Stimulated activated CD8-positive, alpha-beta memory T cell treated with anti-CD3 and anti-CD28 coated beads, Interleukin-15, amount 100 ng/mL, for 48 hours (primary cell): ENCODE data around the gene RAB34.
A peak's percentile ranks its signal among the peaks of the same experiment; 100 is the strongest.
"Not testable (repeated sequence)": the region's sequence is repeated elsewhere in the genome, so short reads cannot be mapped to it uniquely, and the experiment has no call there.

Source experiments
- DNase-seq, 2 donors: peaks; one replicate each; pipeline ENCODE4 v3.0.0-alpha.2; 2020; ENCODE audit warnings: low read depth in 2 of 2

The RAB34 gene

DNA sequence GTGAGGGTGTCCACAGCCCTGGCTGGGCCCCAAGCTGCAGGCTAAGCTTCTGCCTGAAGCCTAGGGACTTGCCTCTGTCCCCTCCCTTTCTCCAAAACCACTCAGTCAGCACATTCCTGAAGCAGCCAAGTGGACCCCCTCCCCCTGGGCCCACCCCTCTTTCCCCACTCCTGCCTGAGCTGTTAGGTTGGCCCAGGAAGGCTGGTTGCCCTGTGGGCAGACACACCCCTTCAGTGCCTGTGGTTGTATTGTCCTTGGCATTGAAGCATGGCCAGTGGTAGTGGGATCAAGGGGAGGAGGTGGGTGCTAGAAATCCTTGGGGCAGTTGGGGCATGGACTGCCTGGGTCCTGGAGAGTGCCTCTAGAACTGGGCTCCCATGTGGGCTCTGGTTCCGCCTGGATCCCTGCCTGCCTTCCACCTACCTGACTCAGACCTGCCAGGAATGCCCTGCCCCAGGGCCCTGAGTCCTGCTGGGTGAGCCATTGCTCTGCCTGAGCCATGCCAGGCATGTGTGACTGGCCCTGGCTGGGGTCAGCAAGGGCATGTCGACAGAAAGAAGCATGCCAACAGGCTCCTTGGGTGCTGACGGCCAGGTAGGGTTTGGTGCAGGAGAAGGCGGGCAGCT is 28.2 kb upstream of the RAB34 start:
- no peak for DNase-seq

DNA sequence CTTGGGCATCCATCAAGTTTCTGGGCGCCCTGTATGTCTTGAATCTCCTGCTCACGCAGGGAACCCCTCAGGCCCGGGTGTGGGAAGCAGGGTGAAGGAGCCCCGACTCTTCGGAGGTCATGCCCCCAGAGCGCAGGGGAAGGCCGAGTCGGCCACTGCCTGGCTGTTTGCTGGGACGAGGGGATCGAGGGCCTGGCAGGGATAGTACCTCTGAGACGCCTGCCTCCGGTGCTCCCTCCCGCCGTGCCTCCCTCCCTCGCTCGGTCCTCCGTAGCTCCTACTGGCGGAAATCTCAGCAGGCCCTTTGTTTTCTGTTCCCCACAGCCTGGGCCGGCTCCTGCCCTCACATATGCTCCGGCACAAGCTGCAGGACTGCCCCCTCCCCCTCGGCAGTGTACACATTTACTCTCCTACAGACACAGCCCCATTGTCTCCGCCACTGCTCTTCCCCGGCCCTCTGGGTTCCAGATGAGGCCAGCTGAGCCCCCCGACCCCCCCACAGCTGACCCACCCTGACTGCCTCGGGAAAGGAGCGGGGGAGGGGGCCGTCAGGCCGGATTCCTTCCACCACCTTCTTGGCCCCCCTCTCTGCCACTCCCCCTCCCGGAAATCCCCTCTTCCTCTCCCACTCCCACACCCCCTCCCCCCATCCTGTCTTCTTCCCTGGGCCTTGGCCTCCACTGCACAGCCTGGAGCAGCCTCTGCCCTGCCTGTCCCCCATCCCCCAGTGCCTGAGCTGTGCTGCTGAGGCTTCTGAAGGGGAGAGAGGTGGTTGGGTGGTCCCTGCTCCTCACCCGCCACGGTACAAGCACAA is 27.5 kb upstream of the RAB34 start:
- DNase-seq, result peak in 1 of 2 donors; percentile 28

DNA sequence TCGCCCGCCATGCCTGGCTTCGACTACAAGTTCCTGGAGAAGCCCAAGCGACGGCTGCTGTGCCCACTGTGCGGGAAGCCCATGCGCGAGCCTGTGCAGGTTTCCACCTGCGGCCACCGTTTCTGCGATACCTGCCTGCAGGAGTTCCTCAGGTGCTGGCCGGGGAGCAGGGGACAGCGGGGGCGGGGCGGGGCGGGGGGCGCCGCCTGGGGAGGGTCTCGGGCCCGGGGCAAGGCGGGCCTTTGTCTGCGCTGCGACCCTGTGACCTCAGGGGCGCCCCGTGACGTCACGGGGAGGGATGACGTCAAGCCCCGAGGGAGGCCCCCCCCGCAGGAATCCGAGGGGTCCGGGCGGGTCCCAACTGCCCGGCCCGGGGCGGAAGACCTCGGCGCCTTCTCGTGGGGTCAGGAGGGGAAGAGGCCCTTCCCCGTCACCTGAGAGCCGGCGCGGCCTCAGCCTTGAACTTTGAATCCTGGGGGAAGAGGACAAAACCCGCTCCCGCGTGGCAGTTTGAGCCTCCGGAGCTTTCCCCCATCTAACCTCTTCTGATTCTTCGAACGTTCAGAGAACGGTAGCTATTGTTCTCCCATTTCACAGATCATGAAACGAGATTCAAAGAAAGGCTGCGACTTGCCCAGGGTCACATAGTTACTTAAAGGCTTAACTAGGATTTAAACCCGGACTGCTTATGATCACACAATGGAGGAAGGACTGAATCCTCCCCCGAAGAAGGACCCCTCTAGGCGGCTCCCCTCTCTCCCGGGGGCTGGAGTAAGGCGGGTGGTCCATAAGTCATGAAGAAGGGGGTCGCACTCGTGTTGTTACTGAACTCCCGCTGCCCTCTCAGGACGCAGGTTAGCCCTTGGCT is 26.7 kb upstream of the RAB34 start:
- peak; percentile 52 to 60 for DNase-seq

DNA sequence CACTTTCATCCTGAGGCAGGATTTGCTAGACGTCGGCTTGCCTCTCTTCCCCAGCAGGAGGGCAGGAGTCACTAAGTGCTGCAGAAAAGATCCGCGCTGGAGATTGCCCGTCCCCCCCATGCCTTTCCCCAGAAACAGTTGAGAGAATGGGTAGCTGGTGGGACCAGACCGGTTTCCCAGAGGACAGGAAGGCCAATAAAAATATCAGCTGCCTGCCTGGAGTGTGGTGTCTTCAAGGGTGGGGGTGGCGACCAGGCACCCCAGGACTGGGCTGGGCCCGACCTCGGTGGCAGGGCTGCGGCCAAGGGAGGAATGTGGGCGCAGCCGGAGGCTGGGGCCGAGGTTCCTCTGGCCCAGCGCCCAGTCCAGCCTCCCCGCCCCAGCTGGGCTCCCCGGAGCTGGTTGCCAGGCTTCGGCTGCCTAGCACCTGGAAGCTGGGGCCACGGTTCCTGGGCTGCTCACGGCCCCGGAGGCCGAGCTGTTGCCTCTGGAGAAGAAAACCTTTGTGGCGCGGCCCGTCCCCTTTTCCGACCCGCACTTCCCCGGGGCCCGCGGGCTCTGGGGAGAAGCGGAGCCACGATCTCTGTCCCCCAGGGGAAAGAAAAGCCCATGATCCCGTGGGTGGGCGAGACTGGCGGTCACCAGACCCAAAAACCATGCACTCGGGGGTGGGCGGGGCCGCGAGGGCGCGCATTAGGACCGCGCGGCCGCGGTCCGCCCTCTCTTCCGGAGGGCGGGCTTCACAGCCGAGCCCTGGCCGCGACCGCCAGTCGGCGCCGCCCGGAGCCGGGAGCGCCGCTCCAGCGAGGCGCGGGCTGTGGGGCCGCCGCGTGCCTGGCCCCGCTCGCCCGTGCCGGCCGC is 25.8 kb upstream of the RAB34 start, which contains the start of gene TRAF4:
TRAF4 (plus strand) TSS at position 769 of the 861 bp plus-strand sequence. CDS start 102 bp downstream, outside the sequence.
- peak; percentile 76 to 77 for DNase-seq

DNA sequence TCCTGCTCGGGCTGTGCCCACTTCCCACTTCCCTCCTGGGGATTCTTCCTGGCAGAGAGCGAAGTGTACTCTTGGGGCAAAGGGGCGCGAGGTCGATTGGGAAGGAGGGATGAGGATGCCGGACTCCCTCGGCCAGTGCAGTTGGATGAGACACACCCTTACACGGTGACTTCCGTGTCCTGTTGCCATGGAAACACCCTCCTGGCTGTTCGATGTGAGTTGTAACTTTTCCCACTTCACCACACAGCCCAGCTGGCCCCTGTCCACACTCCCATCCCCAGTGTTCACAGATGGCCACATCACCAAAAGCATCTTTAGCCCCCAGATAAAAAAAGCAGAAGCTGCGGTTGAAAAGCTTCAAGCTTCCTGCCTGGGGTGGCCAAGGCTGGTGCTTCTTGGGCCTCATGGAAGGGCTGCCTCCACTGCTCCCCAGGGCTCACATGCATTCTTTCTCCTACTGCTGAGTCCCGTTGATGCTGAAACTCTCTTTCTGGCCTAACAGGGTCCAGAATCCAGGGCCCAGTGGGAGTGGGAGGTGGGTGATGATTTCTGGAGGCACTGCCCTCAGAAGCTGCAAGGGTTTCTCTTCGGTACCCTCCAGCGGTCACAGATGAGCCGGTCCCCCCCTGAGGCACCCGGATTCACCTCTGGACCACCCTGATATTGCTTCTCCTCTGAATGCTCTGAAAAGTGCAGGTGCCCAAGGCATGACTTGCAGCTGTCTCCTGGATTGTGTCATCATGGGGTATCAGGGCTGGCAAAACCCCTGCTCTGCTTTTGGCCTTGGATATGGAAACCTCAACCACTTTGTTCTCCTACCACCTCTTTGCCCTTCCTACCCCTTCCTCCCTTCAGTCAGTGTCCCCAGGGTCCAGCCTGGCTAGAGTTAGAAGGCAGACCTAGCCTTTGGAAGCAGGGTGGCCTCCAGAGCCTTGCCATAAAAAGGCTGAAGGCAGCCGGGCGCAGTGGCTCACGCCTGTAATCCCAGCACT is 24.0 kb upstream of the RAB34 start:
- no peak for DNase-seq

DNA sequence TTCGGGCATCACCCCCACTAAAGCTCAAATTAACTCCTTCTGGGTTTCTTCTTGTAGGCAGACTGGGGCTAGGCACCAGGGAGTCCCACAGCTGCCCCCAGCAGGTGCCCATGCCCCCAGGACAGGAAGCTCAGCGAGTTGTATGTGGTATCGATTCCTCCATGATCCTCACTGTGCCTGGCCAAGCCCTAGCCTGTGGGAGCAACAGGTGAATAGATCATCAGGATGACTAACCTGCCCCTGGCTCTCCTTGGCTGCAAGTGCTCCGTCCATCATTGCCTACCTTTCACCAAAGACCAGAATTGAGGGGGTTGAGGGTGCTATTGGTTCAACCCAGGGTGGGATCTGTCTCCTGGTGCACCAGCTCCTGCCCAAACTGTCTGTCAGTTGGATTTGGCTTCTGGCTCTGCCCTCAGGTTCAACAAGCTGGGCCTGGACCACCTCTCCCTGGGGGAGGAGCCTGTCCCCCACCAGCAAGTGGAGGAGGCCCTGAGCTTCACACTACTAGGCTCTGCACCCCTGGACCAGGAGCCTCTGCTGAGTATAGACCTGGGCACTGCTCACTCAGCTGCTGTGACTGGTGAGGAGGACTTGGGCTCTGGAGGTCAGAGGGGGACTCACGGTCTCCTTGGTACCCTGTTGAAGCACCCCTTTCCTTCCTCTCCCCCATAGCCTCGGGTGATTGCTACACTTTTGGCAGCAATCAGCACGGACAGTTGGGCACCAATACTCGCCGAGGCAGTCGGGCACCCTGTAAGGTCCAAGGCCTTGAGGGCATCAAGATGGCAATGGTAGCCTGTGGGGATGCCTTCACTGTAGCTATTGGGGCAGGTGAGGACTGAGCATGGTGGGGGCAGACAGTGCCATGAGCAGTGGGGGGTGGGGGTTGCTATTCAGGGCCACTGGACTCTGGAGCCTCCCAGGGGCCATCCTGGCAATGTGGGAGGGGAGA is 23.0 kb upstream of the RAB34 start:
- DNase-seq, result no peak

DNA sequence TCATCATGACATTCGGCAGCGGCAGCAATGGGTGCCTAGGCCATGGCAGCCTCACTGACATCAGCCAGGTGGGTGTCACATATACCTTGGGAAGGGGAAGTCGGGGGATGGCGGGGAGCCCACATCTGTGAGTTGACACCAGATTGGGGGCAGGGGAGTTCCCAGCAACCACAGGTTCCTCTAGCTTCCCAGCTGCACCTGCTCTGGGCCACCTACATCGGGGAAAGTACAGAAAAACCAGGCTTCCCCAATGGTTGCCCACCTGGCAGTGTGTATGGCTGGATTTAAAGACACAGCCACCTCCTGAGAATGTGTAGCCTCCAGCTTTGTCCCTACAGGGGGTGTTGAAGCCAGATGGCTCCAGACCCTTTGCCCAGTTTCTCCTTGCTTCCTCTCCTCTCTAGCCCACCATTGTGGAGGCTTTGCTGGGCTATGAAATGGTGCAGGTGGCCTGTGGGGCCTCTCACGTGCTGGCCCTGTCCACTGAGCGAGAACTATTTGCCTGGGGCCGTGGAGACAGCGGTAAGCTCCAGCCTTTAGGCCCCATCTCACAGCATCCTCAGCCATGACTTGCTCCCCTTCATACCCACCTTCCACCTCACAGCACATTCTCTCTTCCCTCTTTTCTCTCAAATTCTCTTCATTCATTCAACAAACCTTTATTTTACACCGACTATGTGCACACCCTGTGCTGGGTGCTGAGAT is 21.2 kb upstream of the RAB34 start:
- peak in 1 of 2 donors; percentile 59 for DNase-seq

DNA sequence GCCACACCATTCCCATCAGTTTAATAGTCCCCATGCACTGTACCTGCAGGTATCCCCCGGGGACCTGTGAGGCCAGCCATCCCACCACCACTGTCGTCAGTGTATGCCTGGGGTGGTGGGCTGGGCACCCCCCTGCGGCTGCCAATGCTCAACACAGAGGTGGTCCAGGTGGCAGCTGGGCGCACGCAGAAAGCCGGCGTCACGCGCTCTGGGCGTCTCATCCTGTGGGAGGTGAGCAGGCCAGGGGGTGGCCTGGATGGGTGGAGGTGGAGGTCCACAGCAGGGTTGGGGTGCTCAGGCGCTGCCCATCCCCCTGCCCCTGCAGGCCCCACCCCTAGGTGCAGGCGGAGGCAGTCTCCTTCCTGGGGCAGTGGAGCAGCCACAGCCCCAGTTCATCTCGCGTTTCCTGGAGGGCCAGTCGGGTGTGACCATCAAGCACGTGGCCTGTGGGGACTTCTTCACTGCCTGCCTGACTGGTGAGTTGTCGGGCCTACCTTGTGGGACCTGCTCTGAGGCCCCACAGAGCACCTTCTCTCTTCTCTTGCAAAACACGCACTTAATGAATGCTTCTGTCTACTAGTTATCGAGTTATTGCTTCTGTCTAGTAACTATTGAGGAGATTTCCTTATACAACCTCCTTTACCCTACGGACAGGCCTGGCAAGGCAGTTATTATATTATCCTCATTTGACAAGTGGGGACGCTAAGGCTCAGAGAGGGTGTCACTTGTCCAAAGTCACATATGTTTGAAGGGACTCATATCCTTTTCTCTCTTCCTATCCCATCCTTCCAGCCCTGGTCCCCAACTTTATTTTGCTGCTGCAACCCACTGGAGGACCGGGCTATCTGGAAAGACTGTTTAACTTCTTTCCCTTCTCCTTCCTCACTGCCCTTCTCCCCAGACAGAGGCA is 20.4 kb upstream of the RAB34 start:
- DNase-seq, result no peak

DNA sequence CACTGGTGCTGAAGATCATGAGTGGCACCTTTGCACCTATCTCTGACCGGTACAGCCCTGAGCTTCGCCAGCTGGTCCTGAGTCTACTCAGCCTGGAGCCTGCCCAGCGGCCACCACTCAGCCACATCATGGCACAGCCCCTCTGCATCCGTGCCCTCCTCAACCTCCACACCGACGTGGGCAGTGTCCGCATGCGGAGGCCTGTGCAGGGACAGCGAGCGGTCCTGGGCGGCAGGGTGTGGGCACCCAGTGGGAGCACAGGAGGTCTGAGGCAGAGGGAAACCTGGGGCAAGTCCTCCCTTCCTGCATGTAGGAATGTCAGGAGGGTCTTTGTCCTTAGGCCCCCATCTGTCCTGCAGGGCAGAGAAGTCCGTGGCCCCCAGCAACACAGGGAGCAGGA is 19.6 kb upstream of the RAB34 start:
- DNase-seq, result no peak

DNA sequence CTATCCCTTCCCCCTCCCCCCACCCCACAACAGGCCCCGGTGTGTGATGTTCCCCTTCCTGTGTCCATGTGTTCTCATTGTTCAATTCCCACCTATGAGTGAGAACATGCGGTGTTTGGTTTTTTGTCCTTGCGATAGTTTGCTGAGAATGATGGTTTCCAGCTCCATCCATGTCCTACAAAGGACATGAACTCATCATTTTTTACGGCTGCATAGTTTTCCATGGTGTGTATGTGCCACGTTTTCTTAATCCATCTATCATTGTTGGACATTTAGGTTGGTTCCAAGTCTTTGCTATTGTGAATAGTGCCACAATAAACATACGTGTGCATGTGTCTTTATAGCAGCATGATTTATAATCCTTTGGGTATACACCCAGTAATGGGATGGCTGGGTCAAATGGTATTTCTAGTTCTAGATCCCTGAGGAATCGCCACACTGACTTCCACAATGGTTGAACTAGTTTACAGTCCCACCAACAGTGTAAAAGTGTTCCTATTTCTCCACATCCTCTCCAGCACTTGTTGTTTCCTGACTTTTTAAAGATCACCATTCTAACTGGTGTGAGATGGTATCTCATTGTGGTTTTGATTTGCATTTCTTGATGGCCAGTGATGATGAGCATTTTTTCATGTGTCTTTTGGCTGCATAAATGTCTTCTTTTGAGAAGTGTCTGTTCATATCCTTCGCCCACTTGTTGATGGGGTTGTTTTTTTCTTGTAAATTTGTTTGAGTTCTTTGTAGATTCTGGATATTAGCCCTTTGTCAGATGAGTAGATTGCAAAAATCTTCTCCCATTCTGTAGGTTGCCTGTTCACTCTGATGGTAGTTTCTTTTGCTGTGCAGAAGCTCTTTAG is 18.5 kb upstream of the RAB34 start:
- not testable (repeated sequence) for DNase-seq

DNA sequence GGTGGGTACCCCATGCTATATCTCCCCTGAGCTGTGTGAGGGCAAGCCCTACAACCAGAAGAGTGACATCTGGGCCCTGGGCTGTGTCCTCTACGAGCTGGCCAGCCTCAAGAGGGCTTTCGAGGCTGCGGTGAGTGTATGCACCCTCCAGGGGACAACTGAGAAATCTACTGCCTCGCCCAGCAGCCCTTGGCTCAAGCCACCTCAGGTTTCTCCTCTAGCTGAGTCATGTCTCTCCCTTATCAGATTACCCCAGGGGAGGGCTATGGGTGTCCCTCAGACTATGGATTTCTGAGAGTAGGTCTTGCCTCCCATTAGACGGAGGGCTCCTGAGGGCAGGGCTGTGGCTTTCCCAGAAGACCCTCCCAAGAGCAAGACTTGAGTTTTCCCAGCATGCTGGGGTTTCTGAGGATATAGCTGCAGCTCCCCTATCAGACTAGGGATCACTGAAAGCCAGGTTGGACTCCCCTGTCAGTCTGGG is 17.6 kb upstream of the RAB34 start:
- DNase-seq, result no peak

DNA sequence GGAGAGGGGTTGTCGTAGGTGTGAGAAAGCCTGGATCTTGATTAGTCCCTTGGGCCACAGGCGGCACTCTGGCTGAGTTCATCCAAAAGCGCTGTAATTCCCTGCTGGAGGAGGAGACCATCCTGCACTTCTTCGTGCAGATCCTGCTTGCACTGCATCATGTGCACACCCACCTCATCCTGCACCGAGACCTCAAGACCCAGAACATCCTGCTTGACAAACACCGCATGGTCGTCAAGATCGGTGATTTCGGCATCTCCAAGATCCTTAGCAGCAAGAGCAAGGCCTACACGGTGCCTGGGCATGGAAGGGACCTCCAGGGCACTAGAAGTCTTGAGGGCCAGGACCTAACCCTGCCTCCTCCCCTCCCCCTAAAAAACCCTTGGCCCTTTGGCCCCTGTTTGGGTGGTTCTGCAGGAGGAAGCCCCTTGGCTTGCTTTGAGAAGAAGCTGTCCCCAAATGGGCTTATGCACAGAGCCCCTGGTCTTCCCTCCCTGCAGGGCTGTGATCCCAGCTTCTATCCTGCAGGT is 17.1 kb upstream of the RAB34 start:
- DNase-seq, result no peak

DNA sequence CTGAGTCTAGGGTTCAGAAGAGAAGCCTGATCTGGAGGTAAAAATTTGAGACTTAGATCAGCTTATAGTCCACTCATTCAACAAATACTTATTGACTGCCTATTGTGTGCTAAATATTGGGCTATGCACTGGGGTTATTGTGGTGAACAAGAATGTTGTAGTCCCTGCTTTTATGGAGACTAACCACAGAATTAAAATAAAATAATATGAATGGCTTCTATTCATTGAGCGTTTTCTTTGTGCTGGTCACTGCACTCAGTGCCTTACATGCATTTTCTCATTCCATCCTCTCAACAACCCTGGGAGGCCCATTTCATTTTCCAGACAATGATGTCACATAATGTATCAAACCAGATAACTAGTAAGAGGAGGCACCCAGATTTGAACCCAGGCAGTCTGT is 15.7 kb upstream of the RAB34 start:
- no peak for DNase-seq

DNA sequence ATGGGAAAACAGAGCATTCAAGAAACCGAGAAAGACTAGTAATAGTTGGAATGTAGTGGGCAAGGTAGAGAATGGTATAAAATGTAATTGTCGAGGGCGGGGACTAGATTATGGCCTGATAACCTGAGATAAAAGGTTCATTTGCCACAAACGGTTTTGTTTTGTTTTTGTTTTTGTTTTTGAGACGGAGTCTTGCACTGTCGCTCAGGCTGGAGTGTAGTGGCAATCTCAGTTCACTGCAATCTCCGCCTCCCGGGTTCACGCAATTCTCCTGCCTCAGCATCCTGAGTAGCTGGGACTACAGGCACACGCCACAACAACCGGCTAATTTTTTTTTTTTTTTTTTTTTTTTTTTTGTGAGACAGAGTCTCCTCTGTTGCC is 12.3 kb upstream of the RAB34 start:
- DNase-seq, result no peak

DNA sequence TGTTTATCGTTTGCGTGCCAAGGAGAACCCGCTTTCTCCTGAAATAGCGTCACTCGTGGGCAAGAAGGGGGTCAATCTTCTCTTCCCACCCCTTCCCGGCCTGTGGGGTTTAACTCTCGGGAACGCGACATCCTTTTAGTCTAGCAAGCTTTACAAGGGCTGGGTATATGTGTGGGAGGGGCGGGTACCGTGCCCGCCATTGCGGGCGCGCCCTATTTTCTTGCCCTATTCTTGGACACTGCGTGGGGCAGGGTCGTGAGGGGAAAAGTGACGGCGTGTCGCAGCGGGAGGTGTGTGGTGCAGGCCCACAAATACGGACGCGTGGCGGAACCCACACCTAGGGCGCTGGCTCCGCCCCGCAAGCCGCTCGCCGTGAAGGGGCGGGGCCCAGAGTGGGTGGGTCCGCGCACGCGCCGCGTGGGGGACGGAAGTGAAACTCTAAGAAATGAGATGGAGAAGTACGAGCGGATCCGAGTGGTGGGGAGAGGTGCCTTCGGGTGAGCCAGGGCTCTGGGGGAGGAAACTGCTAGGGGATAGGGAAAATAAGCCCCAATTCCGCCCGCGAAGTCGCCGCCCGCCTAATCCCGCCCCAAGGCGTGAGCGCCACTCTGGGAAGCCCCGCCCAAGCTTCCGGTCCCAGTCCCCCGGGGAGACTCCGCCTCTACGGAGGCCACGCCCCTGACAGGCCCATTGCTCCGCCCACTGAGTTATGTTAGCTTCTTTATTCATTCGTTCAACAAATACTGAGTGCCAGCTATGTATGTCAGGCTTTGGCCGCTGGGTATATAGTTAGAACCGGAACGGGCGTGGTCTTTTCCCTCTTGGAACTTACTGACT is 10.9 kb upstream of the RAB34 start, which contains the start of gene NEK8:
NEK8 (plus strand) TSS at position 425 of the 837 bp plus-strand sequence; CDS start at position 451, 26 bp downstream.
- peak; percentile 93 to 94 for DNase-seq
